GM12873 (cell line): Measurements from ENCODE around the gene CNTN6.

Experiments used
- TF ChIP-seq, protein P1 (sequence below): IDR thresholded peaks from 2 replicates; pipeline ENCODE4 v1.5.1; 2012; ENCODE audit warnings: low read depth, mild to moderate bottlenecking, moderate library complexity, low read length, control low read depth; ENCODE audit not compliant: insufficient read depth; ENCODE audit errors: missing control alignments

The CNTN6 gene

DNA sequence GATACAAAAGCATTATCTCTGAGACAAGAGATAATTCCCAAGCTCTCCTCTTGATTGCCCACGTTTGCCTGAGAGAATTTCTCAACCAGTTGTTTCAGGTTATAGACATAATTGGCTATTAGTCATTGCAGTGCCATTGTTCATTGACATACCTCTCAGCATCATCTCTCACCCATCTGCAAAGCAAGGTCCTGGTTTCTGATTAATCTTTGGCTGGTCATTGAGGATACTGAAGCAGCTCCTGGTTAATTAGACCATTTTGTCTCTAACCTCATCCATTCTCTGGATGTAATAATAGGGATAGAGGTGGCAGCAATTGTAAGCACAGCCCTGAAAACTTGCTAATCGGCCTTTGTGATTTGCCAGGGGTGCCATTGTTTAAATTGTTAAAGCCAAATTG lies 104.2 kb downstream of the CNTN6 start:
- TF ChIP-seq, protein P1, sequence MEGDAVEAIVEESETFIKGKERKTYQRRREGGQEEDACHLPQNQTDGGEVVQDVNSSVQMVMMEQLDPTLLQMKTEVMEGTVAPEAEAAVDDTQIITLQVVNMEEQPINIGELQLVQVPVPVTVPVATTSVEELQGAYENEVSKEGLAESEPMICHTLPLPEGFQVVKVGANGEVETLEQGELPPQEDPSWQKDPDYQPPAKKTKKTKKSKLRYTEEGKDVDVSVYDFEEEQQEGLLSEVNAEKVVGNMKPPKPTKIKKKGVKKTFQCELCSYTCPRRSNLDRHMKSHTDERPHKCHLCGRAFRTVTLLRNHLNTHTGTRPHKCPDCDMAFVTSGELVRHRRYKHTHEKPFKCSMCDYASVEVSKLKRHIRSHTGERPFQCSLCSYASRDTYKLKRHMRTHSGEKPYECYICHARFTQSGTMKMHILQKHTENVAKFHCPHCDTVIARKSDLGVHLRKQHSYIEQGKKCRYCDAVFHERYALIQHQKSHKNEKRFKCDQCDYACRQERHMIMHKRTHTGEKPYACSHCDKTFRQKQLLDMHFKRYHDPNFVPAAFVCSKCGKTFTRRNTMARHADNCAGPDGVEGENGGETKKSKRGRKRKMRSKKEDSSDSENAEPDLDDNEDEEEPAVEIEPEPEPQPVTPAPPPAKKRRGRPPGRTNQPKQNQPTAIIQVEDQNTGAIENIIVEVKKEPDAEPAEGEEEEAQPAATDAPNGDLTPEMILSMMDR = no peak

GRCh38 chr3:1200371-1200770 lies 107.5 kb downstream of the CNTN6 start:
- TF ChIP-seq, protein P1 = no peak

DNA sequence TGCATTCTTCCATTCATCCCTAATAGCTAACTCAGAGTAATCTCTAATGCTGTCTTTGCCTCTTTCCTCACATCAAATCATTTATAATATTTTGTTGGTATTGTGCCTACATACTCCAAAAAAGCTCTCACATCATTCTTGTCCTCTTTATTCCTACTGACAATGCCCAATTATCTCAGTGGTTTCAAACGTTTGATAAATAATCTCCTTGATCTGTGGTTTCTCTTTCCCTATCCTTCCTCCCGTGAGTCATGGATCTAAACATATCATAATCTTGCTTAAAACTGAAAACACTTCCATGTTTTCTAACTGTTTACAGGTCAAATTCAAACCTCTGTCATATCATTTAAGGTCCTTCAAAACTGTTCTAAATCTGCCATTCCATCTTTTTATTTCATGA lies 115.1 kb downstream of the CNTN6 start:
- TF ChIP-seq, protein P1 = no peak

DNA sequence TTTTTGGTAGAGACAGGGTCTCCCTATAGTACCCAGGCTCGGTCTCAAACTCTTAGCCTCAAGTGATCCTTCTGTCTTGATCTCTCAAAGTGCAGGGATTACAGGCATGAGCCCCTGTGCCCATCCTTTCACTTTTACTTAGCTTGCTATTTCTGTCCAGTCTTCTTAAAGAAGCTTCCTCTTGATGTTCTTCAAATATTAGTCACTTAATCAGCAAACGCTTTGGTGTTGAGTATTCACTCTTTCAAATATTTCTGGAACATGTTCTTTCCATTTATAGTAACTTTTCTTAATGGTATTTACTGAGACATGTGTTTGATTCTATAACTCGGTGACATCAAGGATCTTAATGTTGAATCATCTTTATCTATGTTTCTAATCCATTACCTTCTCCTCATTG lies 122.1 kb downstream of the CNTN6 start:
- TF ChIP-seq, protein P1 = no peak

DNA sequence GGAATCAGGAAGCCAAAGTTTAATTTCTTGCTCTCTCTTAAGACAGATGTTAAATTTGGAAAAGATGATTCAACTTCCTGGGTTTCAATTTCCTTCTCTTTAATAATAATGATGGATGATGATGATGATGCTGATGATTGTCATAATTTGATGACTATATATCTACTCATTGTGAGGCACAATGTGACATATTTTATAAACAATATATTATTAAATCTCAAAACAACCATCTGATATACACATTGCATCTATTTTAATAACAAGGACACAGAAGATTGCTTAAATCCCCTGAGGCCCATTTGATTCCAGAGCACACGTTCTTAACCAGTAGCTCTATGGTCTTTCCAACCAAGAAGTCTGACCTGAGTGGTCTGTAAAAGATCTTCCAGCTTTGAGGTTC lies 124.0 kb downstream of the CNTN6 start:
- TF ChIP-seq, protein P1 = no peak

DNA sequence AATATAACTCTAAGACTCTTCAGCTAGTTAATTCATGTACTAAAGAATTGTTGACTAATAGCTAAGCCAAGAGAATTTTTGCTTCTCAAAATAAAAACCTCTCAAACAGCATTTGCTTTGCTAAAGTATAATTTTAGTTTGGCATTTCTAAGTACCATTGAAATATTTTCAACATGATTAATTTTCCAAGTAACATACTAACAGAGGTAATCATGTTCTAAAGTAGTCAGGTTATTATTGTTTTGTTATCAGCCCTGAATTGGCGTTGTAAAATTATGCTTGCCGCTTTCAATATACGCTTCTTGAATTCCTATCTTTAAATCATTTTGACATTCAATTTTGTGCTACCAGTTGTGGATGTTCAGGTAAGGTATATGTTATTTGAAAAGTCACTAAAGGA lies 134.3 kb downstream of the CNTN6 start:
- TF ChIP-seq, protein P1 = no peak

DNA sequence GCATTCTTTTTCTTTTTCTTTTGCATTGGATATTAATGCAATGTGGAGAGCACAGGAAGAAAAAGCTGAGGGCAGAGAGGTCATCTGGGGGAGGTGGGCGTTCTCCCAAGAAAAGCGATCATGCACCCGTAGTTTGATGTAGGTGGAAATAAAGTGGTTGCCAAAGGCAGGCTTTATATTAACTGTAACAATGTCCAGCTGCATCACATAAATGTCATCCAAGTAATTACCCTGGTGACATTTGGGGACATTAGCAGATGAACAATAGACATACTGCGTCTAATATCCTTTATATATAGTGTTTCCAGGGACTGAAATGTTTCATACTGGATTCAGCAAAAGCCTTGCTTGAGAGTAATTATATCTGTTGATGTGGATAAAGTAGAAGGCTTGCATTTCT lies 135.5 kb downstream of the CNTN6 start:
- TF ChIP-seq, protein P1 = no peak

DNA sequence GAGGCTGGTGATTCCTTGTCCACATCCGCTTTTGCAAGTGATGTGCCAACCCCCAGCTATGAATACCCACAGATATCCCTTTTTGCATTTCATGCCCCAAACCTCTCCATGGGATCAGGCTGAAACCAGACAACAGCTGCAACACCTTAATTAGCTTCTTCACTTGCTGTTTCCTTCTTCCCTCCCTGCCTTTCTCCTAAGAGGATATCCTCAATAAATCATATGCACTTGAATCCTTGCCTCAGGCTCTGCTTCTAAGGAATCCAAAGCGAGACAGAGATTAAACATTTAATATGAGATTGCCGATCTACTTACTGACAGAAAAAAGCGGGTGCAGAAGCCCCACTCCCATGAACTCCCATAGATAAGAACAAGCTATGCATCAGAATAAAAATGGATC lies 138.1 kb downstream of the CNTN6 start:
- TF ChIP-seq, protein P1 = no peak
